HEK293T (cell line): ENCODE results near the gene ABCC5.

Experiments used
- BHLHE40 ChIP-seq: fragments of 450-650 bp; IDR thresholded peaks from 2 replicates; pipeline ENCODE4 v1.6.1; 2016; ENCODE audit warnings: mild to moderate bottlenecking, moderate library complexity, borderline replicate concordance
- CTBP1 ChIP-seq: fragments of 450-650 bp; IDR thresholded peaks from 2 replicates; pipeline ENCODE4 v1.6.1; 2016; ENCODE audit warnings: borderline replicate concordance
- ELF4 ChIP-seq: fragments of 450-650 bp; IDR thresholded peaks from 2 replicates; pipeline ENCODE4 v1.6.1; 2017; ENCODE audit warnings: antibody characterized with exemption
- FOXA1 ChIP-seq: fragments of 450-650 bp; IDR thresholded peaks from 2 replicates; pipeline ENCODE4 v1.6.1; 2016; ENCODE audit warnings: mild to moderate bottlenecking
- FOXM1 ChIP-seq: fragments of 450-650 bp; IDR thresholded peaks from 2 replicates; pipeline ENCODE4 v1.6.1; 2017; ENCODE audit warnings: mild to moderate bottlenecking, borderline replicate concordance
- LEF1 ChIP-seq: fragments of 450-650 bp; IDR thresholded peaks from 2 replicates; pipeline ENCODE4 v1.6.1; 2017; ENCODE audit warnings: mild to moderate bottlenecking, borderline replicate concordance
- SP1 ChIP-seq: fragments of 450-650 bp; IDR thresholded peaks from 2 replicates; pipeline ENCODE4 v1.6.1; 2017
- SUZ12 ChIP-seq: fragments of 450-650 bp; IDR thresholded peaks from 2 replicates; pipeline ENCODE4 v1.6.1; 2016; ENCODE audit warnings: mild to moderate bottlenecking
- TF ChIP-seq, protein P1 (sequence below): fragments of 450-650 bp; IDR thresholded peaks from 2 replicates; pipeline ENCODE4 v1.6.1; 2016

DNA sequence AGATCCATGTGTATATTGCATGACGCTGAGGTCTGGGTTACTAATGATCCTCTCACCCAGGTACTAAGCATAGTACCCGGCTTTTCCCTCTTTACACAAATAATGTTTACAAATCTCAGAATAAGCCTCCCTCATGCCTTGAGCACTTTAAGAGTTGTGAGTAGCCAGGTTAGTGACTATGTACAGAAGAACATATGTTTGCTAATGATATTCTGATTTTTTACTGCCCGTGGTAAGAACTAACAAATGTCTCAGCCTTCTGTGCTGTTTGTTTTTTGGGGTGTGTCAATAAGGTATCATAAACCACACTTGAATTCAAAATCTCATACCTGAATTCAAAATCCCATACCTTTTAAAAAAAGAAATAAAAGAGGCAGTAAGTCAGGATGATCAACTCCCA, 59.5 kb downstream of the ABCC5 start:
- TF ChIP-seq ELF4 (no peak), FOXA1 (no peak), BHLHE40 (no peak), SUZ12 (no peak), LEF1 (no peak), SP1 (no peak), CTBP1 (no peak), FOXM1 (no peak)
- TF ChIP-seq, protein P1, sequence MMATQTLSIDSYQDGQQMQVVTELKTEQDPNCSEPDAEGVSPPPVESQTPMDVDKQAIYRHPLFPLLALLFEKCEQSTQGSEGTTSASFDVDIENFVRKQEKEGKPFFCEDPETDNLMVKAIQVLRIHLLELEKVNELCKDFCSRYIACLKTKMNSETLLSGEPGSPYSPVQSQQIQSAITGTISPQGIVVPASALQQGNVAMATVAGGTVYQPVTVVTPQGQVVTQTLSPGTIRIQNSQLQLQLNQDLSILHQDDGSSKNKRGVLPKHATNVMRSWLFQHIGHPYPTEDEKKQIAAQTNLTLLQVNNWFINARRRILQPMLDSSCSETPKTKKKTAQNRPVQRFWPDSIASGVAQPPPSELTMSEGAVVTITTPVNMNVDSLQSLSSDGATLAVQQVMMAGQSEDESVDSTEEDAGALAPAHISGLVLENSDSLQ = no peak
